HL-60/S4 treated with phorbol 12-myristate 13-acetate at 8.2 ng/mL for 4 days and 3 days (cell line): ENCODE data around the gene RAB11FIP3.

Experiments
- in situ Hi-C: fragments of 300-500 bp; cut with MboI; formaldehyde crosslinking; loops from 2 replicates; pipeline ENCODE4 v1.15.0; 2022; ENCODE audit warnings: low sequenced_read_pairs

RAB11FIP3 gene

GRCh38 chr16:563072-563644 is 137.7 kb downstream of the RAB11FIP3 start:
- in situ Hi-C loops, result no loop called here

GRCh38 chr16:564690-565418 is 139.4 kb downstream of the RAB11FIP3 start:
- in situ Hi-C loops, result no loop called here

GRCh38 chr16:565419-566330 is 140.2 kb downstream of the RAB11FIP3 start:
- in situ Hi-C loops, result no loop called here

- in situ Hi-C loops, result no loop called here
Observed at GRCh38 chr16:566475-567372, 141.3 kb downstream of the RAB11FIP3 start, which contains the start of gene NHLRC4. TSS of gene NHLRC4 (plus strand) at chr16:567005. CDS start at chr16:568048, 1,043 bp downstream.

- in situ Hi-C loops, result no loop called here
Observed at GRCh38 chr16:567373-568256, 142.2 kb downstream of the RAB11FIP3 start.

- in situ Hi-C loops, result no loop called here
Observed at GRCh38 chr16:568401-569258, 143.2 kb downstream of the RAB11FIP3 start.

GRCh38 chr16:569445-570254 is 144.2 kb downstream of the RAB11FIP3 start, which contains the start of gene PIGQ:
TSS of gene PIGQ (plus strand) at chr16:569968. CDS start at chr16:574075, 4,107 bp downstream.
- in situ Hi-C loops, result no loop called here
